Measurements from ENCODE around the gene SLC37A1.

GRCh38 chr21:42622284-42622683 lies 108.6 kb downstream of the SLC37A1 start:
- TF ChIP-seq, protein P1, sequence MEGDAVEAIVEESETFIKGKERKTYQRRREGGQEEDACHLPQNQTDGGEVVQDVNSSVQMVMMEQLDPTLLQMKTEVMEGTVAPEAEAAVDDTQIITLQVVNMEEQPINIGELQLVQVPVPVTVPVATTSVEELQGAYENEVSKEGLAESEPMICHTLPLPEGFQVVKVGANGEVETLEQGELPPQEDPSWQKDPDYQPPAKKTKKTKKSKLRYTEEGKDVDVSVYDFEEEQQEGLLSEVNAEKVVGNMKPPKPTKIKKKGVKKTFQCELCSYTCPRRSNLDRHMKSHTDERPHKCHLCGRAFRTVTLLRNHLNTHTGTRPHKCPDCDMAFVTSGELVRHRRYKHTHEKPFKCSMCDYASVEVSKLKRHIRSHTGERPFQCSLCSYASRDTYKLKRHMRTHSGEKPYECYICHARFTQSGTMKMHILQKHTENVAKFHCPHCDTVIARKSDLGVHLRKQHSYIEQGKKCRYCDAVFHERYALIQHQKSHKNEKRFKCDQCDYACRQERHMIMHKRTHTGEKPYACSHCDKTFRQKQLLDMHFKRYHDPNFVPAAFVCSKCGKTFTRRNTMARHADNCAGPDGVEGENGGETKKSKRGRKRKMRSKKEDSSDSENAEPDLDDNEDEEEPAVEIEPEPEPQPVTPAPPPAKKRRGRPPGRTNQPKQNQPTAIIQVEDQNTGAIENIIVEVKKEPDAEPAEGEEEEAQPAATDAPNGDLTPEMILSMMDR (IDR thresholded peaks at IDR 0.05; ENCODE audit: low read depth, low read length, missing input control): no peak
- TF ChIP-seq JUND (IDR thresholded peaks at IDR 0.05) (no peak), SP1 (IDR thresholded peaks at IDR 0.05) (no peak), MAX (IDR thresholded peaks at IDR 0.05) (no peak), RXRA (IDR thresholded peaks at IDR 0.05) (no peak), GABPA (IDR thresholded peaks at IDR 0.05 in 1 of 2, conservative IDR thresholded peaks at IDR 0.05 in 1 of 2) (no peak), EGR1 (IDR thresholded peaks at IDR 0.05; ENCODE audit: low read depth in 2 of 2) (no peak), ZBTB33 (IDR thresholded peaks at IDR 0.05) (no peak), TAF1 (conservative IDR thresholded peaks at IDR 0.05) (no peak), FOXA1 (IDR thresholded peaks at IDR 0.05) (no peak)
- TF ChIP-seq, protein P2, sequence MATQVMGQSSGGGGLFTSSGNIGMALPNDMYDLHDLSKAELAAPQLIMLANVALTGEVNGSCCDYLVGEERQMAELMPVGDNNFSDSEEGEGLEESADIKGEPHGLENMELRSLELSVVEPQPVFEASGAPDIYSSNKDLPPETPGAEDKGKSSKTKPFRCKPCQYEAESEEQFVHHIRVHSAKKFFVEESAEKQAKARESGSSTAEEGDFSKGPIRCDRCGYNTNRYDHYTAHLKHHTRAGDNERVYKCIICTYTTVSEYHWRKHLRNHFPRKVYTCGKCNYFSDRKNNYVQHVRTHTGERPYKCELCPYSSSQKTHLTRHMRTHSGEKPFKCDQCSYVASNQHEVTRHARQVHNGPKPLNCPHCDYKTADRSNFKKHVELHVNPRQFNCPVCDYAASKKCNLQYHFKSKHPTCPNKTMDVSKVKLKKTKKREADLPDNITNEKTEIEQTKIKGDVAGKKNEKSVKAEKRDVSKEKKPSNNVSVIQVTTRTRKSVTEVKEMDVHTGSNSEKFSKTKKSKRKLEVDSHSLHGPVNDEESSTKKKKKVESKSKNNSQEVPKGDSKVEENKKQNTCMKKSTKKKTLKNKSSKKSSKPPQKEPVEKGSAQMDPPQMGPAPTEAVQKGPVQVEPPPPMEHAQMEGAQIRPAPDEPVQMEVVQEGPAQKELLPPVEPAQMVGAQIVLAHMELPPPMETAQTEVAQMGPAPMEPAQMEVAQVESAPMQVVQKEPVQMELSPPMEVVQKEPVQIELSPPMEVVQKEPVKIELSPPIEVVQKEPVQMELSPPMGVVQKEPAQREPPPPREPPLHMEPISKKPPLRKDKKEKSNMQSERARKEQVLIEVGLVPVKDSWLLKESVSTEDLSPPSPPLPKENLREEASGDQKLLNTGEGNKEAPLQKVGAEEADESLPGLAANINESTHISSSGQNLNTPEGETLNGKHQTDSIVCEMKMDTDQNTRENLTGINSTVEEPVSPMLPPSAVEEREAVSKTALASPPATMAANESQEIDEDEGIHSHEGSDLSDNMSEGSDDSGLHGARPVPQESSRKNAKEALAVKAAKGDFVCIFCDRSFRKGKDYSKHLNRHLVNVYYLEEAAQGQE (IDR thresholded peaks at IDR 0.05): no peak

All from liver (tissue), 3 donors.